Measurements from ENCODE around the gene KIF20B. TPM values are rescaled to one million over a fixed set of nuclear protein-coding genes. Genes with fewer than 3 reads are reported as not detected.
"Not testable (repeated sequence)": the region's sequence is repeated elsewhere in the genome, so short reads cannot be mapped to it uniquely, and the experiment has no call there.

The KIF20B gene
- total and polyA plus RNA-seq, 2 experiments from 2014 or later: 8.3 to 12.1 TPM

- no peak overlapping the region for H3K27ac ChIP-seq
- H3K9me3 ChIP-seq (ENCODE audit: low read depth): no peaks in the 10 kb centered on the region
- peaks cover 7% of the 10 kb centered on the region for H3K4me1 ChIP-seq (ENCODE audit: low read depth)
- no peaks in the 10 kb centered on the region for H3K36me3 ChIP-seq
- DNase-seq (ENCODE audit: low read depth in 1 of 2, low spot score in 1 of 2): no peak
- H3K4me3 ChIP-seq: no peak overlapping the region
- H3K27me3 ChIP-seq: no peaks in the 10 kb centered on the region
- TF ChIP-seq, protein P1, sequence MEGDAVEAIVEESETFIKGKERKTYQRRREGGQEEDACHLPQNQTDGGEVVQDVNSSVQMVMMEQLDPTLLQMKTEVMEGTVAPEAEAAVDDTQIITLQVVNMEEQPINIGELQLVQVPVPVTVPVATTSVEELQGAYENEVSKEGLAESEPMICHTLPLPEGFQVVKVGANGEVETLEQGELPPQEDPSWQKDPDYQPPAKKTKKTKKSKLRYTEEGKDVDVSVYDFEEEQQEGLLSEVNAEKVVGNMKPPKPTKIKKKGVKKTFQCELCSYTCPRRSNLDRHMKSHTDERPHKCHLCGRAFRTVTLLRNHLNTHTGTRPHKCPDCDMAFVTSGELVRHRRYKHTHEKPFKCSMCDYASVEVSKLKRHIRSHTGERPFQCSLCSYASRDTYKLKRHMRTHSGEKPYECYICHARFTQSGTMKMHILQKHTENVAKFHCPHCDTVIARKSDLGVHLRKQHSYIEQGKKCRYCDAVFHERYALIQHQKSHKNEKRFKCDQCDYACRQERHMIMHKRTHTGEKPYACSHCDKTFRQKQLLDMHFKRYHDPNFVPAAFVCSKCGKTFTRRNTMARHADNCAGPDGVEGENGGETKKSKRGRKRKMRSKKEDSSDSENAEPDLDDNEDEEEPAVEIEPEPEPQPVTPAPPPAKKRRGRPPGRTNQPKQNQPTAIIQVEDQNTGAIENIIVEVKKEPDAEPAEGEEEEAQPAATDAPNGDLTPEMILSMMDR (IDR thresholded peaks at IDR 0.05; ENCODE audit: low read depth, low read length): no peak
Measured at GRCh38 chr10:89814278-89814677, 112.9 kb downstream of the KIF20B start.

- DNase-seq (ENCODE audit: low read depth in 1 of 2, low spot score in 1 of 2): no peak
- H3K4me1 ChIP-seq (ENCODE audit: low read depth): peaks cover 7% of the 10 kb centered on the region
- H3K4me3 ChIP-seq: no peak overlapping the region
- TF ChIP-seq, protein P1 (IDR thresholded peaks at IDR 0.05; ENCODE audit: low read depth, low read length): no peak
- no peaks in the 10 kb centered on the region for H3K9me3 ChIP-seq (ENCODE audit: low read depth)
- no peak overlapping the region for H3K27ac ChIP-seq
- H3K36me3 ChIP-seq: no peaks in the 10 kb centered on the region
- no peaks in the 10 kb centered on the region for H3K27me3 ChIP-seq
Measured at GRCh38 chr10:89815049-89815853, 113.9 kb downstream of the KIF20B start.

DNA sequence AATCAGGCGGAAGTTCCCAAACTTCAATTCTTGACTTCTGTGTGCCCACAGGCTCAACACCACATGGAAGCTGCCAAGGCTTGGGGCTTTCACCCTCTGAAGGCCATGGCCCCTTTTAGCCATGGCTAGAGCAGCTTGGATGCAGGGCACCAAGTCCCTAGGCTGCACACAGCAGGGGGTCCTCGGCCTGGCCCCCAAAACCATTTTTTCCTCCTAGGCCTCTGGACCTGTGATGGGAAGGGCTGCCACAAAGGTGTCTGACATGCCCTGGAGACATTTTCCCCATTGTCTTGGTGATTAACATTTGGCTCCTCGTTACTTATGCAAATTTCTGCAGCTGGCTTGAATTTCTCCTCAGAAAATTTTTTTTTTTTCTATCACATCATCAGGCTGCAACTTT is 117.6 kb downstream of the KIF20B start:
- H3K4me1 ChIP-seq (ENCODE audit: low read depth); H3K4me3 ChIP-seq; DNase-seq (ENCODE audit: low read depth in 1 of 2, low spot score in 1 of 2); H3K27ac ChIP-seq; H3K27me3 ChIP-seq; H3K9me3 ChIP-seq (ENCODE audit: low read depth); H3K36me3 ChIP-seq: not testable (repeated sequence)

Other genes starting within 250 kb of the KIF20B start
- gene SLC16A12, start 166.0 kb upstream of the KIF20B start, total RNA-seq: 7.0 and 8.1 TPM in 2 replicates
- 7.6 and 10.1 TPM in 2 replicates for gene SLC16A12, start 166.0 kb upstream of the KIF20B start, polyA plus RNA-seq
- gene PANK1, start 56.3 kb upstream of the KIF20B start, total RNA-seq: 16.9 and 34.2 TPM in 2 replicates
- 38.2 and 39.0 TPM in 2 replicates for gene PANK1, start 56.3 kb upstream of the KIF20B start, polyA plus RNA-seq

All from cardiac muscle cell (in vitro differentiated cells and primary cell).